Stimulated activated CD8-positive, alpha-beta memory T cell treated with anti-CD3 and anti-CD28 coated beads, Interleukin-2, amount 100 ng/mL, for 1 hour (primary cell): ENCODE results near the gene CDC42SE2.

Source experiments
- DNase-seq, 2 donors: peaks; one replicate each; pipeline ENCODE4 v3.0.0-alpha.2; 2020; ENCODE audit warnings: low read depth in 2 of 2

CDC42SE2 gene

GRCh38 chr5:131436081-131436480 lies 172.2 kb downstream of the CDC42SE2 start:
- no peak for DNase-seq

GRCh38 chr5:131441184-131441583 lies 177.3 kb downstream of the CDC42SE2 start:
- DNase-seq = no peak
